ENCODE data around the gene PRDM16. TPM values are rescaled to one million over a fixed set of nuclear protein-coding genes. Genes with fewer than 3 reads are reported as not detected.

Gene PRDM16
- total RNA-seq, 2 experiments from 2014 or later: not detected

GRCh38 chr1:3480369-3480719, 411.3 kb downstream of the PRDM16 start:
- TF ChIP-seq CTCF (conservative IDR thresholded peaks at IDR 0.05; ENCODE audit: low read length) (no peak), EZH2phosphoT487 (IDR thresholded peaks at IDR 0.05; ENCODE audit: borderline replicate concordance, low read depth, low read length) (no peak)
- Histone ChIP-seq H3K4me3 (ENCODE audit: low read depth, low read length, poor library complexity, severe bottlenecking) (no peak overlapping the region), H3K4me2 (ENCODE audit: low read length) (no peak overlapping the region), H4K20me1 (ENCODE audit: insufficient read depth, low read length) (no peaks in the 10 kb centered on the region), H3K4me1 (ENCODE audit: insufficient read depth, low read length, poor library complexity, severe bottlenecking) (no peaks in the 10 kb centered on the region), H3K79me2 (ENCODE audit: insufficient read depth, low read depth, low read length) (no peaks in the 10 kb centered on the region), H3K9me2 (ENCODE audit: insufficient read depth, low read length) (no peaks in the 10 kb centered on the region), H2AFZ (ENCODE audit: low read length) (no peak overlapping the region), H3K27ac (ENCODE audit: low read depth, low read length, poor library complexity, severe bottlenecking) (no peak overlapping the region), H3K36me3 (ENCODE audit: insufficient read depth, low read length) (no peaks in the 10 kb centered on the region), H3K9me3 (ENCODE audit: low read length) (no peaks in the 10 kb centered on the region)
- no TSS peak for BruUV-seq (replicated peaks)
- ChIA-PET CTCF (ENCODE audit: unreplicated experiment) (no interaction called here), POLR2A (no interaction called here)
- intact Hi-C loops (cut with micrococcal nuclease; ENCODE audit: unreplicated experiment): no loop called here
- DNase-seq (ENCODE audit: low spot score): no peak

DNA sequence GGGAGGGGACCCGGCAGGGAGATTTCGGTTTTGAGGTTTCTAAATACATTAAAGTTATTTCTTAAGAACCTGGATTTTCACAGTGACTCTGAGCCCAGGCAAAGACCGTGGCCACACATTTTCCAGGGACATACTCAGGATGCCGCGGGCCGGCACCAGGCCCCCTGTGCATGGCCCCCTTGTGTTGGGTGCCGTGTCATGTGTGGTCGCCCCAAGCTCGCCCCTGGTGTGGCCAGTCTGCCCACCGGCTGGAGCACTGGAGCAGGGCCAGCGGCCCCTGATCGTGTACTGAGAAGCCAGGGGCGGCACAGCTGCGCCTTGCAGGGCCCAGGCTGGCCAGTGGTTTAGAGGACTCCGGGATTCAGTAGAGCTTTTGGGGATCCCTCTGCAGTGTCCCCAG, 412.0 kb downstream of the PRDM16 start:
- H4K20me1 ChIP-seq (ENCODE audit: insufficient read depth, low read length): no peaks in the 10 kb centered on the region
- H3K4me2 ChIP-seq (ENCODE audit: low read length): no peak overlapping the region
- no peaks in the 10 kb centered on the region for H3K79me2 ChIP-seq (ENCODE audit: insufficient read depth, low read depth, low read length)
- no peak for DNase-seq (ENCODE audit: low spot score)
- no peaks in the 10 kb centered on the region for H3K9me3 ChIP-seq (ENCODE audit: low read length)
- no peaks in the 10 kb centered on the region for H3K4me1 ChIP-seq (ENCODE audit: insufficient read depth, low read length, poor library complexity, severe bottlenecking)
- ChIA-PET CTCF (ENCODE audit: unreplicated experiment) (no interaction called here), POLR2A (no interaction called here)
- no peaks in the 10 kb centered on the region for H3K36me3 ChIP-seq (ENCODE audit: insufficient read depth, low read length)
- no peak overlapping the region for H2AFZ ChIP-seq (ENCODE audit: low read length)
- no peaks in the 10 kb centered on the region for H3K9me2 ChIP-seq (ENCODE audit: insufficient read depth, low read length)
- no TSS peak for BruUV-seq (replicated peaks)
- no peak overlapping the region for H3K27ac ChIP-seq (ENCODE audit: low read depth, low read length, poor library complexity, severe bottlenecking)
- TF ChIP-seq CTCF (conservative IDR thresholded peaks at IDR 0.05; ENCODE audit: low read length) (no peak), EZH2phosphoT487 (IDR thresholded peaks at IDR 0.05; ENCODE audit: borderline replicate concordance, low read depth, low read length) (no peak)
- intact Hi-C loops (cut with micrococcal nuclease; ENCODE audit: unreplicated experiment): no loop called here
- no peak overlapping the region for H3K4me3 ChIP-seq (ENCODE audit: low read depth, low read length, poor library complexity, severe bottlenecking)

DNA sequence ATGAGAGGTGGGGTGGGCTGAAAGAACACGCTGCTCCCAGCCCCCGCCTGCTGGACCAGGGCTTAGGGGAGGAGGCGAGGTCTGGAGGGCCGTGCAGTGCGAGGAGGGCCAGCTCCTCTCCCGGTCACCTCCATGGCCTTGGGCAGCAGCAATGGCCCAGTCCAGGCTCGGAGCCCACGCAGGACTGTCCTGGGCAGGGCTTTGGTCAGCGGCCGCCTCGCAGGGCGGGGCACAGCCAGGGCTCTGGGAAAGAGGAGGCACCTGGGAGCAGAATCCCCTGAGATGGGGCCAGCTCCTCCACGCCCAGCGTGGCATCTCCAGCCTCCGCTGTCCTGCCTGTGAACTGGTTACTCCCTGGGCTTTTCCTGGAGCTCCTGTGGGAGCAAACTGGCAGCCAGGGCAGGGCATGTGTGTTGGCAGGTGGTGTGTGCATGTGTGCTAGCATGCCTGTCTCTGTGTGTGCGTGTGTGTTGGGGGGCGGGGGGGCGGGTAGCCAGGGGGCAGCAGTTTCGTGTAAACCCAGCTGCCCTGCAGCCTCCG, 412.9 kb downstream of the PRDM16 start:
- CTCF ChIA-PET (ENCODE audit: unreplicated experiment): interaction anchor here (0.5 kb wide), 1 partner anchor 9 kb away, joined by 3 read pairs; no protein-coding TSS in a partner anchor
- H3K4me3 ChIP-seq (ENCODE audit: low read depth, low read length, poor library complexity, severe bottlenecking): no peak overlapping the region
- BruUV-seq (replicated peaks): no TSS peak
- DNase-seq (ENCODE audit: low spot score): no peak
- POLR2A ChIA-PET: no interaction called here
- intact Hi-C loops (cut with micrococcal nuclease; ENCODE audit: unreplicated experiment): no loop called here
- no peaks in the 10 kb centered on the region for H3K4me1 ChIP-seq (ENCODE audit: insufficient read depth, low read length, poor library complexity, severe bottlenecking)
- no peaks in the 10 kb centered on the region for H3K9me3 ChIP-seq (ENCODE audit: low read length)
- no peak overlapping the region for H3K4me2 ChIP-seq (ENCODE audit: low read length)
- no peak overlapping the region for H2AFZ ChIP-seq (ENCODE audit: low read length)
- TF ChIP-seq EZH2phosphoT487 (IDR thresholded peaks at IDR 0.05; ENCODE audit: borderline replicate concordance, low read depth, low read length) (no peak), CTCF (conservative IDR thresholded peaks at IDR 0.05; ENCODE audit: low read length) (no peak)
- no peaks in the 10 kb centered on the region for H4K20me1 ChIP-seq (ENCODE audit: insufficient read depth, low read length)
- H3K27ac ChIP-seq (ENCODE audit: low read depth, low read length, poor library complexity, severe bottlenecking): no peak overlapping the region
- no peaks in the 10 kb centered on the region for H3K36me3 ChIP-seq (ENCODE audit: insufficient read depth, low read length)
- no peaks in the 10 kb centered on the region for H3K79me2 ChIP-seq (ENCODE audit: insufficient read depth, low read depth, low read length)
- H3K9me2 ChIP-seq (ENCODE audit: insufficient read depth, low read length): no peaks in the 10 kb centered on the region
